ENCODE results near the gene TBX21.

Gene TBX21

DNA sequence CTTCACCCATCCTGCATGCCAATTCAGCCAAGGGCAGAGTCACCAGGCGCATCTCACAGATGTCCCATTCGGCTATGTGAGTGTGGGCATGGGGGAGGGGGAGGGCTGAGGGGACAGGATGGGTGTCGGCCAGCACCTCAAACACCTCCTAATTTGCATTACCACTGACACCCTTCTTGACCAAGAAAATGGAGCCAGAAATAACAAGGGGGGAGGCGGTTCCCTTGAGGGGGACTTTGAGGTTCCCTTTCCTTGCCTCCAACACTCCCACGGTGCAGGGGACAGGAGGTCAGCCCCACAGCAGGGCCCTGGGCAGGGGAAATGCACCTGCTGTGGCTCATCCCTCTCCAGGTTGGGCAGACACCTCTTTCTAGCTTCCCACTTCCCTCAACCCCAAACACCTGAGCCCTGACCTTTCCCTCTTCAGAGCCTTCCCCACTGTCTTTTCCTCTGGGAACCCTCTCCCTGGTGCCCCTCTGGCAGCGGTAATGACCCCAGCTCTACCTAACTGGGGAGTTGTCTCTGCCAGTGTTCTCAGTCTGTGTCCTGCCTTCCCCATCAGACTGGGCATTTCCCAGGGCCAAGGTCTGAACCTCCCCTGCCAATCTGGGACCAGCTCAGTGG is 18.2 kb upstream of the TBX21 start:
- DNase-seq = no peak

DNA sequence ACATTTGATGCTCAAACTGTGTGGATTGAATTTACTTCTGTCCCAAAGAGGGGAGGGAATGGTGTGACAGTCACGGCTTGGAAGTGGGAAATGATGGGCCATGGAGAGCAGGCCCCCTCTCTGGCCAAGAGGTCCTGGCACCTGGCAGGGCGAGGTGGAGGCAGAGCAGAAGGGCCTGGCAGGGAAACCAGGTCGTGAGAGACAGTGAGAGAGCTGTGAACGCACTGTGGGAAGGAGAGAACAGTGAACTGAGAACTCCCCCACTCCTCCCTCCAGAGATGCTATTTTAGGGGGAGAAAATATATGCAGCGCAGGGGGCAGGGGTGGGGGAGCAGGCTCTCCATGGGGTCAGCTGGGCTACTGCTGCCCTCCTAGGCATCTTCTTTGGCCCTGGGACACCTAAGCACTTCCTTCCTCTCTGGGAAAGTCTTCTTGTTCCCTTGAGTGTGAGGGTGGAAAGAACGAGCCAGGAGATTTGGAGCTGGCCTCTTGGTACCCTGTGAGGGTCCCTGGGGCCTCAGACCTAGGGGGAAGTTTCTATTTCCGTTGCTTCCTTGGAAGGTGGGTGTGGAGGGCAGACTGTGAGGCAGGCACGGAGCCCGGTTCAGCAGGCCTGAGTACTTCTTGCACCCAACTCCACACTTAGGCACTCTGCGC is 17.2 kb upstream of the TBX21 start:
- no peak for DNase-seq

DNA sequence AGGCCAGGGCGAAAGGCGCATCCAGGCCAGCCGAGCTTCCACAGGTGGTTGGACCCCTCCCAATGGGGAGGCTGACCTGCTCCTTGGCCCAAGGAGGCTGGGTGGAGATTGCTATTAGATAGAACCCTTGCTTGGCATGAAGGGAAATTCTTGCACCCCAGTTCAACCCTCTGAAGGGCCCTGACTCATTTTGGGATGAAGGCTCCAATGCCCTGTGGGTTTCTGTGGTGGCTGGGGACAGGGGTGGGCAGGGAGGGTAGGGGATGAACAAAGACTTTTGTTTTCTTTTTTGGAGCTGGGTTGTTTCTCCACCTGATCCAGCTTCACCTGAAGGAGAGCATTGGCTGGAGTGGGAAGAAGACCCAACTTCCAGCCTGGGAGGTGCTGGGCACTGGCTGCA is 16.7 kb upstream of the TBX21 start:
- DNase-seq = no peak

DNA sequence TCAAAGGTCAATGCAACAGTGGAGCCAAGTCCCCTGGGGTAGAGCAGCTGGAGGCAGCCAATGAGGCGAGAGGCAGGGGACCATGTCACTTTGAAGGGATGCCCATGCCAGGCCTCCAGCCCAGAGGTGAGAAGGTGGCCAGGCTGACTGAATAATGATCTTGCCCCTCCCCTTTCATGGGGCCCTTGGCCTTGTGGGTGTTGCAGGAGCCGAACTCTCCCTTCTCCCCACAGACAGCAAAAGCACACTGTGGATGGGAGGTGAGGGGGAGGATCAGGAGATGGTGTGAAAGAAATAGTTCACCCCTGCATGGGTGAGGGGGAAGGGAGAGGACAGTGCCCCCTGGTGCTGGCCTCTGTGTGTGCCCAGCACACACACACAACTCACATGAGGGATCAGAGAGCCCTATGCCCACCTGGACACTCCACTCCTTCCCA is 15.8 kb upstream of the TBX21 start:
- no peak for DNase-seq

DNA sequence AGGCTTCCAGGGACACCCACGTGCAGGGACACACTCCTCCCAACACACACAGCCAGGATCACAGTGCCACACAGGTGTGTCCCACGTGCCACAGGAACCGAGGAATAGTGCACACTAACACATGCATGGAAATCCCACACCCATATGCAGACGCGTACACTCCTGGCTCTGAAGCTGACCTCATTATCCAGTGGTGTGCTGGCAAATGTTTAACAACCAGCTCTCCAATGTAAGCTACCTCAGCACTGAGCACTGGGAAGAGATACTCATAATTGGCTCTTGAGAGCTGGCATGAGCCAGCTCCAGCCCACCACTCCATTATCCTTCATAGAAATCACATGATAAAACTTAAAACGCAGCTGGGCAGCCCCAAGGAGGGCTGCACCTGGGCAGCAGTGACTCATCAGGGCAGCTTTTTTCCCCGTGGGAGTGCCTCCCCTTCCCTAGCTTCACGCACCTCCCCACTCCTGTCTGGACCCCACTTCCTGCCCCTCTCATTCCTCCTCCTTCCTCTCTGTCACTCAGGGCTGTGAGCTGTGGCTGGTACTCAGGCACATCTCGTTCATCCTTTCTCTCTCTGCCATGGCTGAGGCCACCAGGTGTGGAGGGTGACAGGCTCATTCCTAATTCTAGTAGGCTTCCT is 14.9 kb upstream of the TBX21 start:
- peak; percentile 43 for DNase-seq

DNA sequence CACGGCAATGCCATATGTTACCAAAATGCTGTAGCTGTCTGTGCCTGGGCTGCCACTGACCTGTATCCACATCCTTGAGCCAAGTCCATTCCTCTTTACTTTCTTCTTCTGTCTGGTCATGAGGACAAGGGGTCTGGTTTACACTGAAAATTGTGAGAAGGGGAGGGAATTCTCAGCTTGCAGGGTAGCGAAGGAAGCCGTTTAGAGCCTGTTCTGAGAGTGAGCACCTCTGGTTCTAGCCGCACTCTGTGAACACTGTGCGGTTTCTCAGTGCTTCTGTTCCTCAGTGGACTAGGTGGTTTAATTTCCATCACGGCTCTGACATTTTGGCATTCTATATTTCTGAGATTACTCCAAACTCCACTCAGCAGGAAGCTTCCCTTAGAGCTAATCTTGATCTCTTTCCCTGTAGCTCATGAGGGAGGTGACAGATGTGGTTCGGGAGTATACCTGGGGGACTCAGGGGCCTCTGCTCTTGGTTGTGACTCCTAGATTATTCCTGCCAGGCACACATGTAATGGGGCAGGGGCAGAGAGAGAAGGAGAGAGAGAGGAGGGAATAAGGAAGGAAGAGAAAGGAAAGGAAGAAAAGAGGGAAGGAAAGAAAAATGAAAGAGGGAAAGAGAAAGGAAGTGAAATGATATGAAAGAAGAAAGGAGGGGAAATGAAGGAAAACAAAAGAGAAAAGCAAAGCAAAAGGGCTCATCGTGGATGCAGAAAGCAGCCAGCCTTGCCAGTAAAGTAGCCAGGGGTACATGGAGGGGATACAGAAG is 14.2 kb upstream of the TBX21 start:
- DNase-seq = no peak

DNA sequence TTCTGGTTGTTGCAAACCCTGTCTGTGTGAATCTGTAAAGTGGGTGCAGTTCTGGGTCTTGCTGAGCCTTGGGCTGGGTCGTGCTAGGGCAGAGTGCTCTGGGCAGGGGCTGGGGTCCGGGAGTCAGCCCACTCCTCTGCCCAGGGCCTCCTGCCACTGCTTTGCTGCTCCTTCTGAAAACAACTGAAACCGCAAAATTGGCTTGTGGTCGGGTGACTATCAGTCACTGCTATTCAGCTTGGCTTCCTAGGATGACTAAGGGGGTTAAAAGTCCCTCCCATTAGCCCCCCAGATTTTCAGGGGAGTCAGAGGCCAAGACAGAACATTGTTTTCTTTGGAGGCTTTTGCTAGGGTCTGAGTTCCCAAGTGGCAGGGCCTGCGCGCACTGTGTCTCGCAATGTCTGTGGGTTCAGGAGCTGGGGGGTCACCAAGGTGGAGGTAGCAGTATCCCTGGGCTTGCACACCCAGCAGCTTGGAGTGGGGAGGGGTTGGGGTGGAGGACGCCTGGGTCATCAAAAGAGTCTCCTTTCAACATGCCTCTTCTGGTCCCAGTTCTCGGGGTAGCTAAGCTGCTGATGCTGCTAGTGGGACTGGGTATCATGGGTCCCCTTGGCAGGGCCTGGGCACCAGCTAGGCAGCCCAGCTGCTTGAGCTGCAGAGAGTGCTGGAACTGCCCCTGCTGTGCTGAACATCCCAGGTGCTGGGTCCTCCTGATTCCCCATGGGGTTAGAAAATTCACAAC is 13.5 kb upstream of the TBX21 start:
- DNase-seq = no peak

DNA sequence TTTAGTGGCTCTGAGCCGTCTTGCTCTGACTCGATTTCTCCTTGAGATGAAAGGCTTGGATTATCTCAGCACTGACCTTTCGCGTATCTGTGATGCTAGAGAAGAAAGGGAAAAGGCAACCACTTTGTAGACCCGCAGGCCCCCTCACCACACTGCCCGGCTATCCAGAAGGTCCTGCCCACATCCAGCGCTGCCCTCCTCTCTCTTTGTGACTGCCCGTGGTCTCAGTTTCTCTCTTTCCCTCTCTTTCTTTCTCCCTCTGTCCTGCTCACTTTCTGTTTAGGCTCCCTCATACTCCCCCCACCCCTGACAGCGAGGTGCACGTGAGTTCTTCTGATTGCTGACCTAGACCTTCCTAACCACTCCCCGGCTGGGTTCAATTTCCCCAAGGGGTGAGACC is 12.8 kb upstream of the TBX21 start:
- DNase-seq = no peak

DNA sequence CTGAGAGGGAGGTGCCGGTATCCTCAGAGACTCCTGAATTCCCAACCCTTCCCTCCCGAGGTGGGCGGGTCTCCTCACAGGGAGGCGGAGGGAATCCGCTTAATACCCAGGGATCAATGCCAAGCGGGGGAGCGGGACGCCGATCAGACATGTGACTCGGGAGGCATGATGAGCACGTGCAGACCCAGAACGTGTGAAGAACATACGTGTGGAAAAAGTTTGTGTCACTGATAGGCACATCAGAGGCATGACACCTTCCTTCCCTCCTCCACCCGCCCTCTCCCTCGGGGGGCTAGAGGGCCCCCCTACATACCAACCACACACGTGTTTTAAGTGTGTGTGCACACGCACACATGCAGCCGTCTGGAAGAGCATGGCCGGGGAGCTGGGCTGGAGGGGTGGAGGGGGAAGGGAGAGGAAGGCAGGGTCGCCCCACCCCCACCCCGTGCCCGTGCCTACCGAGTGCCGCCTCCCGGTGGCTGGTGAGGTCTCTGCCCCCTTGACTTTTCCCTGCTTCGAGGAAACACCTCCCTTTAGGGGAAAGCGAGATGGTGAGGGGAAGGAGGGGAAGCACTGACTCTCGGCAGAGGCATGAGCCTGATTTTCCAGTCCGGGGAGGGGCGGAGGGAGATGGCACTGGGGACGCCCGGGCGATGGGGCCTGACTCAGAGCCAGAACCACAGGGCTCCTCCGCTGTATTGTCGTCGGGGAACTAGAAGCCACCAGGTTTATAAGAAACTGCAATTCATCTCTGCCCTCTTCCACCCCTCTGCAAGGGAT is 12.1 kb upstream of the TBX21 start:
- no peak for DNase-seq

DNA sequence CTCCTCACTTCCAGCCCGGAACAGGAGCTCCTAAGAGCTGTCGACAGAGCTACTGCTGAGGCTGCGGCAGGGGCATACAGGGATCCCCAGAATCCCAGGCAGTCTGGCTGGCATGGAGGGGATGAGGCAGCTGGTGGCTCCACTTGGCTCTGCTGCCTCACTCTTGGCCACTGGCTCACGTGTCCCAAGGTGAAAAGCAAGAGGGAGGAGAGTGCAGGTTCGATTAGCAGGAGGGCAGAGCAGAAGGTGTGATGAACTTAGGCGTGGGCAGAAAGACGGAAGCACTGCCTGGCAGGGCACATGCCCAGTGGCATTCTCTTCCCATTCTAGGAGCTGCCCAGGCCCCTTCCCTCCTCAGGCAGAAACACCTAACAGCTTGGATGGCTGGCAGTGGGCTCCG is 11.3 kb upstream of the TBX21 start:
- DNase-seq = no peak

DNA sequence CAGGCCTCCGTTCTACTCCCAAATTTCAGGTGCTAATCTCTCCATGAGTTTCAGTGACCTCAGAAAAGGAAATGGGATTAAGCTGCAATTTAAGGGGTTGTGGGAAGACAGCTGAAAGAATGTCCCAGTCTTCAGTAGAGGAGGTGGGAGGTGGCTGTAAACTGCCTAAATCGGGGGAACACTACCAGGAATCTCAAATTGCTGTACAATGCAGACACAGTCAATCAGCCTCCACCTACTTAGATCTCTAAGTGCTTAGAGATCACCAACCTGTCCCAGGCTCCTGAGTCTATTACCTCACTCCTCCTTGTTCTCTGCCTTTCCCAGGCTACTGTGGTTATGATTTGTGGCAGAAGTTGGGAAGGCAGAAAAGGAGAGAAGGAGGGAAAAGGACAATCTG is 8.3 kb upstream of the TBX21 start:
- DNase-seq = no peak

DNA sequence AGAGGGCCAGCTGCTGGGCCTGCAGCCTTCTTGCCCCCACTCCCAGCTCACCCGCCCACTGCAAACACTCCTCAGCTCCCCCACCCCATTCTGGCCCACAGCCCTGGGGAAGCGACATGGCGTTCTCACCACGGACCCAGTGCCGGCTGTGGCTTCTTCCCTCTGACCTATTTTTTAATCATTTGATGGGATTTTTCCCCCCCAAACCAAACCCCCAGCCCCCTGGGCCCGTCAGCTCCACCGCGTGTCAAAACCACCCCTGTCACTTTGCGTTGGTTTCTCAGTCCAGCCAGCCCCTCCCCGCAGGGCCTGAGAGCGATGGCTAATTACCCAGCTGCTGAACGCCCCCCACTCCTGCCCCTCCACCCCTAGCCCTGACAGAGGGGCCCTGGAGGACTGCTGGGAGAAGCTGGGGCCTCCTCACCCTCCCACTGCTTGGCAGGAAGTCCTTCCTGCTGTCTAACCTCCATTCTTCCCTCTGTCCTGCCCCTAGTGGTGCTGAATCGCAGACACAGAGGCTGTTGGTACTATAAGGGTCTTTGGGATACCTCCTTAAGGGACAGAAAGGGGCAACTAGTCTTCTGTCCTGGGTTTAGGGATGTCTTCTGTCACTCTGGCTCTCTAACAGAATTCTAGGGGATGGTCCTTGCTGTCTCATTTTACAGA is 7.5 kb upstream of the TBX21 start:
- no peak for DNase-seq

DNA sequence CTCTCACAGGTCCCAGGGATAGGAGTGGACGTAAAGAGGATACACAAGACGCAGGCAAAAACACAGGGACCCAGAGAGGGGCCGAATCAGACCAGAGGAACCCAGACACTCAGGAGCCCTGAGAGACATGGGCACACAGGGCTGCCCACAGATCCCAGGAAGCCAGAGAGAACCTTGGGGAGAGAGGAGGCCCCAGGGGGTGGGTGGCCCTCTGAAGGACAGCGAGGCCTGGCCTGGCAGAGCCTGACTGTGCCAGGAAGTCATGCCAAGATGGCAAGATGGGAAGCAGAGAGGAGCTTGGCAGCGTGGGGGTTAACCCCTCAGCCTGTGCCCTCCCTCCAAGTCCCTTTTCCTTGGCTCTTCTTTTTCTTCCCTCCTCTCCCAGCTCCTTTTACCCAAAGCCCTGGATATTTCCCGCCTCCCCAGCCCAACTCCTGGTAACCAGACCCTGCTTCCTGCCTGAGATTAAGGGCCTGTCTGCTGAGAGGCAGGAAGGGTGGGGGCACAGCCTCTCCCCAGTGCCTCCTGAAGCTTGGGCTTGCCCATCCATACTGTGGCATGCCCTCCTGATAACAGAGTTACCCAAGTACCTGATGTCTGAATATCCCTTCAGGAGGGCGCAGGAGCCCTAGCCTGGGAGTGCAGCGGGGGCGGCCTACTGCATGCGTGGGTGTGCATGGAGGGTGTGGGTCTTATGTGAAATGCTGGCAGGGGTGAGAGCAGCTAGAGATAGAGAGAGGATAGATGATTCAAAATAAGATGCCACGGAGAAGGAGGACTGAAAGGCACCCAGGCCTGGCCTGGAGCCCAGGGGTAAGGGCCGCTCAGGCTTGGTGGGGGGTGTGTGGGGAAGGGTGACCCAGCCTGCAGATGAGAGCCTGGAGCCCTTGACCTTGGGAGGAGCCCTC is 6.0 kb upstream of the TBX21 start:
- peak; percentile 5 for DNase-seq

DNA sequence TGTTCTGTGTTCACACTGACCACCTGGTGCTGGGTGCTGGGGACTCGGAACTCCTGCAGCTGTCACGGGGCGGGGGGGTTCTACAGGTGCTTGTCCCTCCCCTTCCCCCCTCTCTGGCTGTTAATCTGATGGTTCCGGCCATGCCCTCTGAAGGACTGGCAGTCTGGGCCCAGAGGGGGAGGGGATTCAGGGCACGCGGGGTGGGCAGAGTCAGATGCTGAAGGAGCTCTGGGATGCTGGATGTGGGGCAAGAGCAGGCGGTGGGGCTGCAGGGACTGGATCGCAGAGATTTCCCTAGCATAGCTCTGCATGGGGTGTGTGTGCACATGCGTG is 5.4 kb upstream of the TBX21 start:
- DNase-seq = no peak

DNA sequence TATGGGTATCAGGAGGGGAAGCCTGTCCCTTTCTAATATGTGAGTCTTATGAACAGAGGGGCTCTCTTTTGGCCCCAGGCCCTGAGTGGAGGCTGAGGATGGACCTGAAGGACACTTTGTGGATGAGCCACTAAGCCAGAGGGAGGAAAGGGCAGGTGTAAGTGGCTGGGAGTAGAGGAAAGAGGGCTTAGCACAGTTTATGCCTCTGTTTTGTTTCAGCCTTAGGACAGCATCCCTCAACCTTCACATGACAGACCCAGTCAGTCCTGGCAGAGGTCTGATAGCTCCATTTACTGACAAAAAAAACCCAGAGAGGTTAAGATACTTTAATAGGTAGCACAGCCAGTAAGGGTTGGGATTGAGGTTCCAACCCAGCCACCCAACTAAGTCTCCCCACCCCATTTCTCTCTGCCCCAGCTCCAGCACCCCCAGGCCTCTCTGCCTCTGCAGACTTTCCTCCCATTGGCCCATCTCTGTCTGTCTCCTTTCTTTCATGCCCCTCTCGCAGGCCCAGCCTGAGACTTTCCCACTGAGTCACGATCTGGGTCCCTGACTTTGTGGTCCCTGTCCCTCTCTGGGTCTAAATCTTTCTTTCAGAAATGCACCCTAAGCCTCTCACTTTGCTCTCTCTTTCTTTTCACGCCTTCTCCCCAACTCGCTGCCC is 4.7 kb upstream of the TBX21 start:
- no peak for DNase-seq

DNA sequence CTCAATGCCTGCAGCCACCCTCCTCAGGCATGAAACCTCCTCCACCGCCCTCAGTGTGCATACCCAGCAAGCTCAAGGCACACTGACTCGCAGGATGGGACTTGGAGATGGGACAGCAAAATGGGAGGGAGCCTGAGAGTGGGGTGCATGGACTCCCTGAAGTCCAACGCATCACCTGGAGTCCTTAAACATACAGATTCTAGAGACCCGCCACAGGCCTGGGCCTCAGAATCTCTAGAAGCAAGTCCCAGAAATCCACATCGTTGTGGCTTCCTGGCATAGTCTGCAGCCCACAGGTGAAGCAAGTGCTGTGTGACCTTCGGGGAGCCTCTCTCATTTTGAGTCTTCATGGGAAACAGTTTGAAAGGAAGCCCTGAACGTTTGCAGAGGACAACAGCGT is 3.6 kb upstream of the TBX21 start:
- DNase-seq = no peak

DNA sequence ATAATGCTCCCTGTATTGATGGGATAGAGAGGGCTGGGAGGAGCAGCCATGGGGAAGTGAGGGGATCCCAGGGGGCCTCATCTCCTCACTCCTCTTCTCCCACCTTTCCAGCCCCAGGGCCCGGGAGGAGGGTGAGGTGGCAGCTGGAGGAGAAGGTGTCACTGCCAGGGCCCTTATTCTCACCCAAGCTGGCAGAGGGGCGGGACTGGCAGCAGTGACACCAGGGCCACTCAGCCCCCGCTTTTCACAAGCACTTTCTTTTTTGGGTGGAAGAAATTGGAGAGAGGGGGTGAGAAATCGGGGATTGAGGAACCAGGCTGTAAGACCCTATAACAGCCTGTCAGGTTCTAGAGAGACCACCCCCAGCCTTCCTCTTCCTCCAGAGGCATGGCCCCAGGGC is 2.4 kb upstream of the TBX21 start:
- DNase-seq = no peak

DNA sequence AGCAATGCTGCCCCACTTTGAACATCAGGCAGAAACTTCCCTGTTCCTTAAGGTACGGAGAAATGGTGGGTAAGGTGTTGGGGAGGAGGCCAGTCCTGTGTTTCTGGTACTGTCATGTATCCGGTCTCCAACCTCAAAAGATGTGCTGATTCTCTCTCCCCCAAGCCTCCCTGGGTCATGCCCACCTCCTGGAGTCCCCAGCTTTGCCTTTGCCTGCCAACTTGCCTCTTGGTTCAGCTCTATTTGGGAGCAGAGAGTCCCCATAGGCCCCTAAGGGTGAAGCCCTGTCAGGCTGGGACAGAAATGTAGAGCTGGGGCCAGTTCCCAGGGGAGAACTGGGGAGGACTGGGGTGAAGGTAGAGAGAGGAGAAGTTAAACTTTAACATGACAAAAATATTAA is 1.6 kb upstream of the TBX21 start:
- no peak for DNase-seq

DNA sequence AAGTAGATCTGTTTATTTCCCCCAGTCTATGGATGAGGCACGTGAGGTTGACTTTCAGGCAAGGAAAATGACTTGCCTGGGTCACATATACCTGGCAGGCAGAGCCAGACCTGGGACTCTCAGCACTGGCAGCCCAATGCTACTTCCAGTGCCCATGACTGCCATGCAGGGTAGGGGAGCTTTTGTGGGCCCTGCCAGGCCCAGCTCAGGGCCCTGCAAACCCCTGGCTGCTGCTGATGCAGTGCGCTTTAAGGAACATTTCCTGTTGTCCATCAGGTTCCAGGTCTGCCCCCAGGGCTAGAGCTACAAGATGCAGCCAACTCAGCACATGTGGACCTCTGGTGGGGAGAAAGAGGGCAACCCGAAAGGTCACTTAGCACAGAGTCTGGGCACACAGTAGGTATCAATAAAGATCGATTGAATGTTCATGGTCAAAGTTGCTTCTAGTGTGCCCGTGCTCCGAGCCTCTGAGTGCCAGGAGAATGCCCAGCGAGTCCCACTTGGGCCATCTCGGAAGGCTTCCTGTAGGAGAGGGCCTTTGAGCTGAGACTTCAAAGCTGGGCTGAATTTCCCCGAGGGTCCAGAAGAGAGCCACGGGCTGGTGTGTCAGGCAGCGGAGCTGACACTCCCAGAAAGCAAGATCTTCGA is 513 bp upstream of the TBX21 start:
- DNase-seq = no peak
